ENCODE data around the gene ZNF175. TPM values are rescaled to one million over a fixed set of nuclear protein-coding genes. Genes with fewer than 3 reads are reported as not detected.

ZNF175 gene
- total and polyA plus RNA-seq, 2 donors (not counting 3 experiments of a cell fraction or from before 2014, with no cell fraction given), result 4.9 to 16.5 TPM

DNA sequence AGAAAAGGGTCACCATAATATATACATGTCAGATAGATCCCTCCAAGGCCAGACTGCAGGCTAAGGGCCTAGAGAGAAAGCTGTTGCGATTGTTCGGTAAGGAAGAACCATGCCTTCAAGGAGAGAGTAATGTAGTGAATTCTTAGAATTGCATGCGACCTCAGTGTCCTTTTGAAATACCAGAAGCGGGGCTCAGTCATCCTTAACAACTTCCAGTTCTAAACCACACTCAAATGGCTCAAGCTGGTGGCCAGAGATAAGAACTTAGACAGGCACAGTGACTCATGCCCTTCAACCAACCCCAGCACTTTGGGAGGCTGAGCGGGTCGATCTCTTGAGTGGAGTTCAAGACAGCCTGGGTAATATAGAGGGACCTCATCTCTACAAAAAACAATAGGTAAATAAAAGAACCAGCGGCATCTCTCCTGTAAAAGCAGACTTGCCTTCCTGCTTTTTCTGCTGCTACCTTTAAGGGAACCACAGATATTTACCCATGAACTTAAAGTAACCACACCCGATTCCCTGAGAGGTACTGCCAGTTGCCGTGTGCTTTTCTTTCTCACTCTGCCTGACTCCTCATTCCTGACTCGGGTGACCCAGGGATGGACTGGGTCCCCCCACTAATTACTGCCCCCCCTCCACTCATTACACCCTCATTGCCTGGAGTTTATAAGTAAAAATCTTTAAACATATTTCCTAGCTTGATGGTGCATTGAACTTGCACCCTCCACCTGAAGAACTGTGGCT, 24.3 kb upstream of the ZNF175 start:
- Histone ChIP-seq H3K9me3 (replicated peaks; ENCODE audit: control insufficient read depth, insufficient read depth, low read length) (no peaks in the 10 kb centered on the region), H3K36me3 (ENCODE audit: control insufficient read depth in 2 of 2, extremely low read depth in 1 of 2, insufficient read depth in 2 of 2, low read length in 2 of 2) (no peaks in the 10 kb centered on the region), H3K4me1 (ENCODE audit: control insufficient read depth, extremely low read depth, insufficient read depth, low read length) (peaks cover 28% of the 10 kb centered on the region), H3K4me2 (ENCODE audit: insufficient read depth, low read length) (peak overlapping the region; percentile 52), H2AFZ (ENCODE audit: low read depth, low read length) (no peak overlapping the region), H3K4me3 (replicated peaks in 1 of 3; ENCODE audit: insufficient read depth in 1 of 3, low read depth in 1 of 3, low read length in 3 of 3) (no peak overlapping the region), H3K27me3 (ENCODE audit: control insufficient read depth in 2 of 2, insufficient read depth in 2 of 2, low read length in 2 of 2) (no peaks in the 10 kb centered on the region), H3K9ac (replicated peaks; ENCODE audit: extremely low read depth, insufficient read depth, low read length) (peak overlapping the region; percentile 61), H4K20me1 (replicated peaks; ENCODE audit: control insufficient read depth, extremely low read depth, insufficient read depth, low read length) (no peaks in the 10 kb centered on the region), H3K79me2 (ENCODE audit: control insufficient read depth, insufficient read depth, low read length) (no peaks in the 10 kb centered on the region), H3K9me1 (replicated peaks; ENCODE audit: control insufficient read depth, extremely low read depth, insufficient read depth, low read length) (no peaks in the 10 kb centered on the region), H3K27ac (ENCODE audit: insufficient read depth, low read depth, low read length) (peak overlapping the region; percentile 89)
- FAIRE-seq, result peak; percentile 100
- TSS peak; percentile 74 for BruUV-seq (replicated peaks)
- TF ChIP-seq JUN (IDR thresholded peaks at IDR 0.05; ENCODE audit: borderline replicate concordance, insufficient read depth, insufficient read length, low read depth), result peak; percentile 94
- TF ChIP-seq POLR2A (IDR thresholded peaks at IDR 0.05; ENCODE audit: low read depth, low read length), result peak; percentile 88
- TF ChIP-seq POLR2AphosphoS5 (IDR thresholded peaks at IDR 0.05; ENCODE audit: insufficient read depth, low read depth, low read length), result peak; percentile 99
- peak; percentile 99 for TF ChIP-seq GATA2 (IDR thresholded peaks at IDR 0.05; ENCODE audit: insufficient read depth, insufficient read length, low read depth, low read length)
- TF ChIP-seq, protein P1, sequence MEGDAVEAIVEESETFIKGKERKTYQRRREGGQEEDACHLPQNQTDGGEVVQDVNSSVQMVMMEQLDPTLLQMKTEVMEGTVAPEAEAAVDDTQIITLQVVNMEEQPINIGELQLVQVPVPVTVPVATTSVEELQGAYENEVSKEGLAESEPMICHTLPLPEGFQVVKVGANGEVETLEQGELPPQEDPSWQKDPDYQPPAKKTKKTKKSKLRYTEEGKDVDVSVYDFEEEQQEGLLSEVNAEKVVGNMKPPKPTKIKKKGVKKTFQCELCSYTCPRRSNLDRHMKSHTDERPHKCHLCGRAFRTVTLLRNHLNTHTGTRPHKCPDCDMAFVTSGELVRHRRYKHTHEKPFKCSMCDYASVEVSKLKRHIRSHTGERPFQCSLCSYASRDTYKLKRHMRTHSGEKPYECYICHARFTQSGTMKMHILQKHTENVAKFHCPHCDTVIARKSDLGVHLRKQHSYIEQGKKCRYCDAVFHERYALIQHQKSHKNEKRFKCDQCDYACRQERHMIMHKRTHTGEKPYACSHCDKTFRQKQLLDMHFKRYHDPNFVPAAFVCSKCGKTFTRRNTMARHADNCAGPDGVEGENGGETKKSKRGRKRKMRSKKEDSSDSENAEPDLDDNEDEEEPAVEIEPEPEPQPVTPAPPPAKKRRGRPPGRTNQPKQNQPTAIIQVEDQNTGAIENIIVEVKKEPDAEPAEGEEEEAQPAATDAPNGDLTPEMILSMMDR (IDR thresholded peaks at IDR 0.05; ENCODE audit: extremely low read depth in 1 of 2, insufficient read depth in 1 of 2, low read depth in 1 of 2, low read length in 2 of 2), result no peak
- TF ChIP-seq FOS (IDR thresholded peaks at IDR 0.05; ENCODE audit: borderline replicate concordance, insufficient read depth, low read length), result peak; percentile 99
- dilution Hi-C loops (cut with MboI; ENCODE audit: extremely low pct_ligation_motif_present, low sequenced_read_pairs), result no loop called here
- intact Hi-C loops (cut with micrococcal nuclease), result loop anchor here (1.0 to 2.0 kb wide), 7 partner anchors 11 to 142 kb away; no protein-coding TSS in a partner anchor
- CTCF ChIA-PET, result interaction anchor here (0.8 to 2.9 kb wide), 9 partner anchors 24 to 207 kb away, joined by 3 to 15 read pairs (median 5); partner anchors contain the start of gene ZNF175
- peak; percentile 91 for DNase-seq (ENCODE audit: low read depth, low spot score)
- POLR2A ChIA-PET, result interaction anchor here (0.7 kb wide), 1 partner anchor 30 kb away, joined by 3 read pairs; no protein-coding TSS in a partner anchor

Measured in endothelial cell of umbilical vein (primary cell).